Endothelial cell of umbilical vein (primary cell): ENCODE measurements around the gene F8A2. TPM values are rescaled to one million over a fixed set of nuclear protein-coding genes. Genes with fewer than 3 reads are reported as not detected.
"Not testable (repeated sequence)": the region's sequence is repeated elsewhere in the genome, so short reads cannot be mapped to it uniquely, and the experiment has no call there.

Experiments
- BruUV-seq: library from RNA; stranded (reverse); fragments of 400-500 nt; replicated peaks from 2 replicates; lab custom pipeline; 2021; lab: Mats Ljungman, UMichigan
- CTCF ChIA-PET: fragments of 300-600, 350-600 bp; sonication (Branson Sonifier 250); formaldehyde crosslinking; loops from one replicate; lab custom pipeline; 2021; ENCODE audit warnings: antibody characterized with exemption, inconsistent platforms; lab: Charles Lee
- POLR2A ChIA-PET: fragments of 300-600, 350-600 bp; sonication (Branson Sonifier 250); formaldehyde crosslinking; loops from one replicate; lab custom pipeline; 2021; ENCODE audit warnings: antibody characterized with exemption, inconsistent platforms; lab: Charles Lee
- DNase-seq: peaks from one replicate; pipeline ENCODE4 v3.0.0-alpha.2; 2011; ENCODE audit warnings: low read depth, low spot score
- FAIRE-seq: peaks from 2 replicates; lab custom pipeline; 2011; peaks lifted over from hg19 to GRCh38; lab: Jason Lieb, UNC
- H2AFZ ChIP-seq: 2 replicates; pipeline ENCODE4 v1.6.0; 2012; ENCODE audit warnings: low read depth, low read length, control low read depth, inconsistent platforms
- H3K27ac ChIP-seq: 2 replicates; pipeline ENCODE4 v1.5.1; 2011; ENCODE audit warnings: low read depth, mild to moderate bottlenecking, control low read depth, low read length, moderate library complexity; ENCODE audit not compliant: insufficient read depth
- H3K27me3 ChIP-seq, 2 experiments: 2 replicates each; pipeline versions ENCODE4 v1.6.0 to v1.6.1; 2011; ENCODE audit warnings: low read length in 2 of 2, mixed read lengths in 1 of 2; ENCODE audit not compliant: control insufficient read depth in 2 of 2, insufficient read depth in 2 of 2
- H3K36me3 ChIP-seq, 2 experiments: 2 replicates in 1 of 2; 3 replicates in 1 of 2; pipeline ENCODE4 v1.5.1; 2011; ENCODE audit warnings: low read length in 2 of 2, mild to moderate bottlenecking in 1 of 2, moderate library complexity in 1 of 2; ENCODE audit not compliant: control insufficient read depth in 2 of 2, insufficient read depth in 2 of 2; ENCODE audit errors: extremely low read depth in 1 of 2
- H3K4me1 ChIP-seq: 3 replicates; pipeline ENCODE4 v1.5.1; 2011; ENCODE audit warnings: mild to moderate bottlenecking, low read length; ENCODE audit not compliant: control insufficient read depth, insufficient read depth; ENCODE audit errors: extremely low read depth
- H3K4me2 ChIP-seq: 2 replicates; pipeline ENCODE4 v1.6.1; 2011; ENCODE audit warnings: low read length, control low read depth, mixed read lengths; ENCODE audit not compliant: insufficient read depth
- H3K4me3 ChIP-seq, 3 experiments: fragments of 200-600 bp in 1 of 3; sonication (generic), shearing (Covaris generic) in 1 of 3; replicated peaks in 1 of 3; 2 replicates each; pipeline ENCODE4 v1.5.1; 2011 to 2016; ENCODE audit warnings: control low read depth in 3 of 3, low read length in 3 of 3, mild to moderate bottlenecking in 2 of 3, inconsistent platforms in 1 of 3, low read depth in 1 of 3, moderate library complexity in 1 of 3; ENCODE audit not compliant: insufficient read depth in 1 of 3
- H3K79me2 ChIP-seq: 2 replicates; pipeline ENCODE4 v1.6.0; 2012; ENCODE audit warnings: low read length, inconsistent platforms; ENCODE audit not compliant: control insufficient read depth, insufficient read depth
- H3K9ac ChIP-seq: replicated peaks from 2 replicates; pipeline ENCODE3; 2011; ENCODE audit warnings: low read length, control low read depth; ENCODE audit not compliant: insufficient read depth; ENCODE audit errors: extremely low read depth
- H3K9me1 ChIP-seq: replicated peaks from 3 replicates; pipeline ENCODE4 v1.6.0; 2011; ENCODE audit warnings: mild to moderate bottlenecking, low read length; ENCODE audit not compliant: control insufficient read depth, insufficient read depth; ENCODE audit errors: extremely low read depth
- H3K9me3 ChIP-seq: replicated peaks from 2 replicates; pipeline ENCODE4 v1.5.1; 2012; ENCODE audit warnings: low read length, inconsistent platforms; ENCODE audit not compliant: control insufficient read depth, insufficient read depth
- H4K20me1 ChIP-seq: replicated peaks from 2 replicates; pipeline ENCODE3; 2011; ENCODE audit warnings: mild to moderate bottlenecking, low read length; ENCODE audit not compliant: control insufficient read depth, insufficient read depth; ENCODE audit errors: extremely low read depth
- POLR2A ChIP-seq: IDR thresholded peaks from 2 replicates; pipeline ENCODE4 v1.6.1; 2012; ENCODE audit warnings: low read depth, mild to moderate bottlenecking, control low read depth, low read length
- dilution Hi-C: fragments of 300-500 bp; cut with MboI; formaldehyde crosslinking; loops from one replicate; pipeline ENCODE4 v1.15.0; 2019; ENCODE audit warnings: low sequenced_read_pairs; ENCODE audit not compliant: extremely low pct_ligation_motif_present
- intact Hi-C: fragments of 100-400 bp; cut with micrococcal nuclease; formaldehyde crosslinking; loops from one replicate; pipeline ENCODE4 v1.10.0; 2022
- polyA plus RNA-seq, 4 experiments: library from polyadenylated mRNA; depleted of rRNA in 3 of 4; stranded (reverse) in 3 of 4; unstranded in 1 of 4; fragments of >200 nt; gene quantifications; 2 replicates each; pipeline versions ENCODE4 v1.2.1 to v1.2.3, GENCODE V29; 2011 to 2012; ENCODE audit warnings: missing spikeins in 1 of 4
- total RNA-seq: library from RNA; stranded (reverse); gene quantifications from 2 replicates; pipeline ENCODE4 v1.2.3, GENCODE V29; 2021

The F8A2 gene
- total and polyA plus RNA-seq, 2 donors (not counting 3 experiments of a cell fraction or from before 2014, with no cell fraction given) = not detected

DNA sequence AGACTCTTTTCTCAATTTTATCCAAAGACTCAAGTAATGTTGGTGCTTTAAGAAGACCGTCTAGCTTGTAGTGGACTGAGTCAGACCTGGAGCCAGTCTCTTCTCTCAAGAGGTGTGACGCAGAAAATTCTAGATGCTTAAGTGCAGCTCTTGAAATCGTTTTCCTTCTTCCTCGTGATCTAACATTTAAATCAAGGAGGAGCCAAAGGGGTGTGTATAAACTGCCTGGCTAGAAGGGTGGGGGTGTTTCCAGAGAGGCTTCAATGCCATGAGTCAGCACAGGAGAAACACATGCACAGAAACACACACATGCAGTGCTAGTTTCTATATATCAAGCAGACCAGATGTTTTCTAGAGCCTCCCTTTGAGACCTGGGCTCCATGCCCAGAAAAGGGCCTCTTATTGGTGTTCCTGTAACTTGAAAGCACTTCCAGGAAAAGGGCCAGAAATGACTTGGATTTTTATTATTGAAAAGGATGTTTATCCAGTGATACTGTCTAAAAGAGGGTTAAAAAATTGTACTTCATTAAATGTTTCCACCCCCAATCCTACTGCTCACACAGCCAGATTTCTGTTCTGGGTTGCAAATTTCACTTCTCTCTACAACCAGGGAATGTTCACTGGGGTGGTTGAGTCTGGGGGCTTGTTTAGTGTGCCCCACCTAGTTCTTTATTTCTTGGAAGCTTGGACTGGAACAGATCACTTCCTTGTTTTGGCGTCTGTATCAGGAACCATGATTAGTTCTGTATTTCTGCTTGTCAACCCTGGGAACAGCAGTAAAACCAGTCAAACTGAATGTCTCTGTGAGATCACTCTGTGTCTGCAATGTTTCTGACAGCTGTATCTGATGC is 47.2 kb upstream of the F8A2 start, which contains the start of gene CLIC2:
CLIC2 (minus strand) TSS at position 129 of the 851 bp plus-strand sequence. CDS start 187 bp downstream, outside the sequence.
- Histone ChIP-seq H3K4me2 (no peak within 1 kb of the TSS), H3K9me3 (no peaks in the 10 kb centered on the region), H2AFZ (peak within 1 kb of the TSS; percentile 16), H3K9ac (no peak within 1 kb of the TSS), H3K4me3 (no peak within 1 kb of the TSS), H3K79me2 (no peaks in the 10 kb centered on the region), H3K4me1 (no peaks in the 10 kb centered on the region), H3K9me1 (no peaks in the 10 kb centered on the region), H3K27ac (no peak within 1 kb of the TSS), H3K36me3 (no peaks in the 10 kb centered on the region), H3K27me3 (no peaks in the 10 kb centered on the region), H4K20me1 (no peaks in the 10 kb centered on the region)
- intact Hi-C loops (no loop called here), dilution Hi-C loops (no loop called here)
- TF ChIP-seq POLR2A = no peak
- BruUV-seq = no TSS peak
- ChIA-PET CTCF (no interaction called here), POLR2A (no interaction called here)
- FAIRE-seq (no peak), DNase-seq (peak; percentile 65)

GRCh38 chrX:155335337-155335712 is 46.6 kb upstream of the F8A2 start:
- H3K36me3 ChIP-seq, H3K27me3 ChIP-seq, H3K9me1 ChIP-seq, H3K4me1 ChIP-seq, POLR2A ChIA-PET, H3K4me3 ChIP-seq, H4K20me1 ChIP-seq, intact Hi-C loops, FAIRE-seq, H3K9me3 ChIP-seq, dilution Hi-C loops, H3K4me2 ChIP-seq, BruUV-seq, H3K79me2 ChIP-seq, H2AFZ ChIP-seq, H3K27ac ChIP-seq, H3K9ac ChIP-seq, CTCF ChIA-PET, DNase-seq: not testable (repeated sequence)

DNA sequence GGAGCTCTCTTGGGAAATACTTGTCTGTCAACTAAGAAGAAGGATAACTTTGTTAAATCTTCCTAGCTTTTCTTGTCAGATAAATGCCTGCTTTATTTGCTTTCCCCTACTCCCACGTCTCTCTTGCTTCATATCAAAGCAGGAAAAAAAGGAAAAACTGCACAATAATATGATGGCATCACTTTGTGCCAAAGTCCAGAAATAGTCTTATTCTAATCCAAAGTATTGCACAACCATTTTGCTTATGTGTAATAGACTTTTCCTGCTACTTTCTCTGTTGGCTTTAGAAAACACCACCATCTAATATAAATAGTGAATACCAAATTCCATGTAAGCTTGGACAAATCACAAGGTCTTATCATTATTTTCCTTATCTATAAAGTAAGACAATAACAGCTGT is 36.2 kb upstream of the F8A2 start:
- H3K79me2 ChIP-seq, H2AFZ ChIP-seq, H3K27me3 ChIP-seq, H4K20me1 ChIP-seq, DNase-seq, H3K4me3 ChIP-seq, FAIRE-seq, H3K4me2 ChIP-seq, H3K4me1 ChIP-seq, POLR2A ChIA-PET, H3K9ac ChIP-seq, H3K36me3 ChIP-seq, H3K9me1 ChIP-seq, H3K27ac ChIP-seq, H3K9me3 ChIP-seq, intact Hi-C loops, dilution Hi-C loops, CTCF ChIA-PET, BruUV-seq: not testable (repeated sequence)

- CTCF ChIA-PET, H4K20me1 ChIP-seq, H3K9me1 ChIP-seq, H3K9me3 ChIP-seq, H3K4me1 ChIP-seq, dilution Hi-C loops, H3K36me3 ChIP-seq, H3K27me3 ChIP-seq, H3K79me2 ChIP-seq, H3K9ac ChIP-seq, intact Hi-C loops, BruUV-seq, H2AFZ ChIP-seq, DNase-seq, POLR2A ChIA-PET, H3K27ac ChIP-seq, FAIRE-seq, H3K4me2 ChIP-seq, H3K4me3 ChIP-seq: not testable (repeated sequence)
Measured at GRCh38 chrX:155349448-155349847, 32.4 kb upstream of the F8A2 start.
